OCI-LY3 (cell line): Measurements from ENCODE around the gene IL1A.

ENCODE experiments used
- H2AFZ ChIP-seq: fragments of 200-600, 300-600 bp; shearing (Covaris generic); 2 replicates; pipeline ENCODE4 v1.6.0; 2014; ENCODE audit warnings: antibody characterized with exemption, low read depth, low read length
- H3K27ac ChIP-seq: fragments of 200-600, 300-600 bp; sonication (generic); 2 replicates; pipeline ENCODE4 v1.5.1; 2014; ENCODE audit warnings: mild to moderate bottlenecking, low read length, moderate library complexity, mixed read lengths
- H3K27me3 ChIP-seq: fragments of 200-600, 300-600 bp; sonication (generic); 2 replicates; pipeline ENCODE4 v1.6.1; 2014; ENCODE audit warnings: low read depth, low read length, mixed read lengths
- H3K36me3 ChIP-seq: fragments of 200-600, 300-600 bp; sonication (generic); replicated peaks from 2 replicates; pipeline ENCODE3; 2014; ENCODE audit warnings: low read depth, low read length, mixed read lengths
- H3K4me1 ChIP-seq: fragments of 300-600, 200-600 bp; sonication (generic); 2 replicates; pipeline ENCODE4 v1.6.1; 2014; ENCODE audit warnings: low read length, mixed read lengths
- H3K4me2 ChIP-seq: fragments of 200-600, 300-600 bp; sonication (generic); 2 replicates; pipeline ENCODE4 v1.6.1; 2014; ENCODE audit warnings: low read length, mixed read lengths
- H3K4me3 ChIP-seq: fragments of 300-600, 200-600 bp; sonication (generic); 2 replicates; pipeline ENCODE4 v1.5.1; 2014; ENCODE audit warnings: antibody characterized with exemption, mild to moderate bottlenecking, low read length, moderate library complexity
- H3K79me2 ChIP-seq: fragments of 300-600, 200-600 bp; shearing (Covaris generic); 2 replicates; pipeline ENCODE4 v1.6.1; 2014; ENCODE audit warnings: mild to moderate bottlenecking, low read length, mixed read lengths
- H3K9ac ChIP-seq: fragments of 300-600, 200-600 bp; shearing (Covaris generic); 2 replicates; pipeline ENCODE4 v1.6.0; 2014; ENCODE audit warnings: mild to moderate bottlenecking, low read length, moderate library complexity
- H3K9me3 ChIP-seq: fragments of 200-600, 300-600 bp; shearing (Covaris generic); 2 replicates; pipeline ENCODE4 v1.6.1; 2014; ENCODE audit warnings: low read length, mixed read lengths; ENCODE audit not compliant: insufficient read depth
- H4K20me1 ChIP-seq: fragments of 200-600, 300-600 bp; sonication (generic); 2 replicates; pipeline ENCODE4 v1.6.1; 2016; ENCODE audit warnings: low read length, mixed read lengths; ENCODE audit not compliant: insufficient read depth
- EZH2phosphoT487 ChIP-seq: fragments of 200-600 bp; shearing (Covaris generic); IDR thresholded peaks from 2 replicates; pipeline ENCODE4 v1.6.1; 2018; ENCODE audit warnings: antibody characterized with exemption, mixed run types, low read depth
- TF ChIP-seq, protein P1 (sequence below): fragments of 200-600, 300-600 bp; sonication (generic); IDR thresholded peaks from 2 replicates; pipeline ENCODE4 v1.5.1; 2014; ENCODE audit warnings: antibody characterized with exemption, low read length, low read depth

The IL1A gene

DNA sequence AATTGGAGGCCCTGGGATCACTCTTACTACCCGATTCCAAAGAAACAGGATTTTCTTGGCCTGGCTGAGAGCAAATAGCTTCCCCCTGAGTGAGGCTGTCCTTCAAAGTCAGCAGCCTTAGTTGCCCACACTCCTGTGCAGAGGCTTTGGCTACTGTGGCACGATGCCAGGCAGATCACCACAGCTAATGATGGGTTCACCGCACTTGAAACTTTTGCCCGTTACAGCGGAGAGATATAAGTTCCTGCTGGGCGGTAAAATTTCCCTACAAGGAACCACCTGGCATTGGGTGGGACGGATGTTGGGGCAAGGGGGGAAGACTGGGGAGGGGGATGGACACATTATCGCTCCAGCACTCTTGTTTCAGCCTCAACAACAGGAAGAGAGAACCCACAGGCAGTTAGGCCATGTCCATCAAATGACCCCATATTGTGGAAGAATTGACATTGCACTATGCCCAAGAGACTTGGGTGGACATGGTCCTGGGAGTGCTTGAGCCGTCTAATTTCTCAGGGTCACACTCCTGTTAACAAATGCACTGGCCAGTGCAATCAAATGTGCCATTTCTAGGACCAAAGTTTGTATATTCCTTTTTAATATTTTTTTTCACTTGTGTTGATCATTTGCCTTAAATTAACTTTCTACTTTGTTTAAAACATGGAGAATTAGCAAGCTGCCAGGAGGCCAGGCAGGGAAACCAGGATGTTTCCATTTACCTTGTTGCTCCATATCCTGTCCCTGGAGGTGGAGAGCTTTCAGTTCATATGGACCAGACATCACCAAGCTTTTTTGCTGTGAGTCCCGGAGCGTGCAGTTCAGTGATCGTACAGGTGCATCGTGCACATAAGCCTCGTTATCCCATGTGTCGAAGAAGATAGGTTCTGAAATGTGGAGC, 47.9 kb upstream of the IL1A start:
- H3K9ac ChIP-seq: no peak overlapping the region
- no peaks in the 10 kb centered on the region for H3K36me3 ChIP-seq
- H2AFZ ChIP-seq: no peak overlapping the region
- no peak for TF ChIP-seq EZH2phosphoT487
- TF ChIP-seq, protein P1, sequence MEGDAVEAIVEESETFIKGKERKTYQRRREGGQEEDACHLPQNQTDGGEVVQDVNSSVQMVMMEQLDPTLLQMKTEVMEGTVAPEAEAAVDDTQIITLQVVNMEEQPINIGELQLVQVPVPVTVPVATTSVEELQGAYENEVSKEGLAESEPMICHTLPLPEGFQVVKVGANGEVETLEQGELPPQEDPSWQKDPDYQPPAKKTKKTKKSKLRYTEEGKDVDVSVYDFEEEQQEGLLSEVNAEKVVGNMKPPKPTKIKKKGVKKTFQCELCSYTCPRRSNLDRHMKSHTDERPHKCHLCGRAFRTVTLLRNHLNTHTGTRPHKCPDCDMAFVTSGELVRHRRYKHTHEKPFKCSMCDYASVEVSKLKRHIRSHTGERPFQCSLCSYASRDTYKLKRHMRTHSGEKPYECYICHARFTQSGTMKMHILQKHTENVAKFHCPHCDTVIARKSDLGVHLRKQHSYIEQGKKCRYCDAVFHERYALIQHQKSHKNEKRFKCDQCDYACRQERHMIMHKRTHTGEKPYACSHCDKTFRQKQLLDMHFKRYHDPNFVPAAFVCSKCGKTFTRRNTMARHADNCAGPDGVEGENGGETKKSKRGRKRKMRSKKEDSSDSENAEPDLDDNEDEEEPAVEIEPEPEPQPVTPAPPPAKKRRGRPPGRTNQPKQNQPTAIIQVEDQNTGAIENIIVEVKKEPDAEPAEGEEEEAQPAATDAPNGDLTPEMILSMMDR: no peak
- H3K4me1 ChIP-seq: peaks cover 21% of the 10 kb centered on the region
- H3K4me2 ChIP-seq: no peak overlapping the region
- H3K27ac ChIP-seq: no peak overlapping the region
- H4K20me1 ChIP-seq: no peaks in the 10 kb centered on the region
- H3K79me2 ChIP-seq: no peaks in the 10 kb centered on the region
- H3K27me3 ChIP-seq: no peaks in the 10 kb centered on the region
- H3K4me3 ChIP-seq: no peak overlapping the region
- H3K9me3 ChIP-seq: no peaks in the 10 kb centered on the region

- H3K9ac ChIP-seq: no peak overlapping the region
- peaks cover 14% of the 10 kb centered on the region for H3K4me1 ChIP-seq
- H3K27ac ChIP-seq: no peak overlapping the region
- no peaks in the 10 kb centered on the region for H3K9me3 ChIP-seq
- TF ChIP-seq EZH2phosphoT487: no peak
- TF ChIP-seq, protein P1: no peak
- no peak overlapping the region for H3K4me3 ChIP-seq
- no peaks in the 10 kb centered on the region for H3K79me2 ChIP-seq
- H3K27me3 ChIP-seq: no peaks in the 10 kb centered on the region
- H3K4me2 ChIP-seq: no peak overlapping the region
- no peaks in the 10 kb centered on the region for H3K36me3 ChIP-seq
- H4K20me1 ChIP-seq: no peaks in the 10 kb centered on the region
- H2AFZ ChIP-seq: no peak overlapping the region
These were observed 47.2 kb upstream of the IL1A start for GRCh38 chr2:112831513-112831845.

DNA sequence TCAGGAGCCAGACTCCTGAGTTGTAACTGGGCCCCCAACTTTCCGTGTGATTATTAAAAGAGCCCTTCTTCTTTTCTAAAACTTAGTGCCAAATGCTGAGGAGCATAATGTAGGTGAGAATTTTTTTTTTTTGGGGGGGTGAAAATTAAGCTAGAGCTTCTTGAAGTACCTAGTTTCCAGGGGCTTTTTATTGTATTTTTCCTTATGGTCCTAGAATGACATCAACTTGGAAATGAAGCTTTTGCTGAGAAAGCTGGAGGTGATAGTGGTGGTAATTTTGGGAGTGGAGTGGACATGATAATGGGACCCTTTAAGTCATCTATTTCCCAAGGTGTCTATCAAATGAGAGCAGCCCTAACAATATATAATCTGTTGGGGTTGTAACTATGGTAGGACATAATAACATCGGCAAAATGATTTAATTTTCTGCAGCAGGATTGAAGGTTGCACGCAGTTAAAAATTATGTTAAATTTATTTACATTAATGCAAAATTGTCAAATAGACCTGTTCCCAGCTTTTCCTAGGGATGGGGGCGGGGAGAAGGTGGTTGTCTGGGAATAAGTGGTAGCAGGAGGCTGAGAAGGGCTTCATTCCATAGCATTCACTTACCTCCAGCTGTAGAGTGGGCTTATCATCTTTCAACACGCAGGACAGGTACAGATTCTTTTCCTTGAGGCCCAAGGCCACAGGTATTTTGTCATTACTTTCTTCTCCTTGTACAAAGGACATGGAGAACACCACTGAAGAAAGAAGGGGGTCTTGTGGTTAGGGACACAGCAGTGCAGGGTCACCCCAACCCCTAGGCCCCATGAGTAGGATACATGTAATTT, 46.6 kb upstream of the IL1A start:
- Histone ChIP-seq H4K20me1 (no peaks in the 10 kb centered on the region), H3K36me3 (no peaks in the 10 kb centered on the region), H3K27me3 (no peaks in the 10 kb centered on the region), H2AFZ (no peak overlapping the region), H3K9ac (no peak overlapping the region), H3K79me2 (no peaks in the 10 kb centered on the region), H3K27ac (no peak overlapping the region), H3K4me1 (peaks cover 8% of the 10 kb centered on the region), H3K9me3 (no peaks in the 10 kb centered on the region), H3K4me2 (no peak overlapping the region), H3K4me3 (no peak overlapping the region)
- TF ChIP-seq, protein P1: no peak

DNA sequence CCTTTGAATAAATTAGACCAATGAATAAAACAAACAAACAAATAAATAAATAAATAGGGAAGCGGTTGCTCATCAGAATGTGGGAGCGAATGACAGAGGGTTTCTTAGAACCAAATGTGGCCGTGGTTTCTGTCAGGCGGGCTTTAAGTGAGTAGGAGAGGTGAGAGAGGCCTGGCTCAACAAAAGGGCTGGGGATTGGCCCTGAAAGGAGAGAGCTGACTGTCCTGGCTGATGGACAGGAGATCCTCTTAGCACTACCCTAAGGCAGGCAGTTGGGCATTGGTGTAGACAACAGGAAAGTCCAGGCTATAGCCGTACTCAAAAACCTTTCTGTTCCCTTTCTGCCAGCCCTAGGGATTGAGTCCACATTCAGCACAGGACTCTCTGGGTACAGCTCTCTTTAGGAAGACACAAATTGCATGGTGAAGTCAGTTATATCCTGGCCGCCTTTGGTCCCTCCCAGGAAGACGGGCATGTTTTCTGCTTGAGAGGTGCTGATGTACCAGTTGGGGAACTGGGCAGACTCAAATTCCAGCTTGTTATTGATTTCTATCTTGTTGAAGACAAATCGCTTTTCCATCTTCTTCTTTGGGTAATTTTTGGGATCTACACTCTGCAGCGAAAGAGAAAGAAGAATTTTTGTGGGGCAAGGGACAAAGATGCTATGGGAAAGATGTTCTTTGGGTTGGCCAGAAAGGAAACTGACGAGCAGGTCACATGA, 45.8 kb upstream of the IL1A start:
- Histone ChIP-seq H3K4me1 (0 out of 2 replicates have a peak, but pooled peaks cover under 1% of the 10 kb centered on the region), H3K27ac (no peak overlapping the region), H4K20me1 (no peaks in the 10 kb centered on the region), H3K9ac (no peak overlapping the region), H3K9me3 (no peaks in the 10 kb centered on the region), H3K79me2 (no peaks in the 10 kb centered on the region), H3K36me3 (no peaks in the 10 kb centered on the region), H2AFZ (no peak overlapping the region), H3K4me2 (no peak overlapping the region), H3K4me3 (no peak overlapping the region), H3K27me3 (no peaks in the 10 kb centered on the region)
- TF ChIP-seq EZH2phosphoT487: no peak
- TF ChIP-seq, protein P1: no peak
